ENCODE measurements around the gene IGSF8.
"Not testable (repeated sequence)": the region's sequence is repeated elsewhere in the genome, so short reads cannot be mapped to it uniquely, and the experiment has no call there.

IGSF8 gene

DNA sequence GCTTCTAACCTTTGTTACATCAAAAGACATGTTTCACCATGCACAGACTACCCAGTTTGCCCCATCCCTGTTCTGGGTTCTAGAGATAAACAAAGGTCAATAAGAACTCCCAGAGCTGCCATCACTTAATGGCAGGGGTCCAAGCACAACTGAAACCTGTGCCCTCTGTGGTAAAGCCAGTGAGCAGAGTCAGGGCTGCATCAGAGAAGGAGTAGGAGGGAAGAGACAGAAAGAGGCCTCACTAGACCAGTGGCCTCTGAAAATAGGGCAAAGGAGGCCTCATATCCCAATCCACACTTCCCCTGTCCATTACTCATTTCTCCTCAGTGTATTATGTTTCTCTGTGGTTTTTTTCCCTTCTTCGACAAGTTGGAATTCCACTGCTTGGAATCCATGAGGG, 27.3 kb upstream of the IGSF8 start:
- DNase-seq: no peak

DNA sequence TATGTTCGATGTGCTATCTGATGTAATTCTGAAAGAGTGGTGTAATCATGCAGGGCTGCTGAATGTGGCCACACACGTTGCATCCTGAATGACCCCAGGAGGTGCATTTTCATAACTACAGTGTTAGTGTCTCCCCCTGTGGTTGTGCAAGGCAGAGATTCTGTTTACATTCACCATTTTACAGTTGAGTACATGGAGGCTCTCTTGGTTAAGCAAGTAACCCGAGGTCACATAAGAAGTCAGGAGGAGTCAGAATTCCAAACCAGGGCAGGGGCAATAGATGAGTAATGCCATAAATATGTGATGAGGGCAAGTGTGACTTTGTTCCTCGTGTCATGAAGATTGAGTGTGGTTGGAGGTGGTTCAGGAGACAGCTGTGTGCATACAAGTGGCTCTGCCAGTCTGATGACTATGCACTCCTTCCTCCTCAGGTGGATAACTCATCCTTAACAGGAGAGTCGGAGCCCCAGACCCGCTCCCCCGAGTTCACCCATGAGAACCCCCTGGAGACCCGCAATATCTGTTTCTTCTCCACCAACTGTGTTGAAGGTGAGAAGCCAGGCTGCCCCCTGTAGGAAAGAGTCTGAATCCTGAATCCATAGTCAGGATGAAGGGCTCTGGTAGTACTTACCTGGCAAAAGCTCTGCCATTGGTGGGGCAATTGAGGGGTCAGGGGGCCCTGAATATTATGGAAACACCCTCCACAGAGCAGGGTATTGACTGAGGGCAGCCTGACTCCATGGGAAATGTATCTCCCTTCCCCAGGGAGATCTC, 26.5 kb upstream of the IGSF8 start:
- DNase-seq: no peak

DNA sequence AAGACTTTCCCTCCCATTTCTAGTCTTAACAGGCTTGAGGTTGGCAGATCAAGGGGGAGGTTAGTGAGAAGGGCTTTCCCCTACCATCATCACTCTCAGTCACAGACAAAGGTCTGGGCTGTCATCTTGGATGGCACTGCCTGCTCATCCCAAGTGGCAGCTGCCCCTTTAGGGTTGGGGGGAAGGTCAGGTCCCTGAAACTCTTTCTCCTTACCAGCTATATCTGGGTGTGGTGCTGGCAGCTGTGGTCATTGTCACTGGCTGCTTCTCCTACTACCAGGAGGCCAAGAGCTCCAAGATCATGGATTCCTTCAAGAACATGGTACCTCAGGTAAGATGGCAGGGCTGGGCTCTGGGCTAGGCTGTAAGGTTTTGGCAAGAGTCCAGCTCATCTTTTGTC, 25.3 kb upstream of the IGSF8 start:
- DNase-seq: no peak

DNA sequence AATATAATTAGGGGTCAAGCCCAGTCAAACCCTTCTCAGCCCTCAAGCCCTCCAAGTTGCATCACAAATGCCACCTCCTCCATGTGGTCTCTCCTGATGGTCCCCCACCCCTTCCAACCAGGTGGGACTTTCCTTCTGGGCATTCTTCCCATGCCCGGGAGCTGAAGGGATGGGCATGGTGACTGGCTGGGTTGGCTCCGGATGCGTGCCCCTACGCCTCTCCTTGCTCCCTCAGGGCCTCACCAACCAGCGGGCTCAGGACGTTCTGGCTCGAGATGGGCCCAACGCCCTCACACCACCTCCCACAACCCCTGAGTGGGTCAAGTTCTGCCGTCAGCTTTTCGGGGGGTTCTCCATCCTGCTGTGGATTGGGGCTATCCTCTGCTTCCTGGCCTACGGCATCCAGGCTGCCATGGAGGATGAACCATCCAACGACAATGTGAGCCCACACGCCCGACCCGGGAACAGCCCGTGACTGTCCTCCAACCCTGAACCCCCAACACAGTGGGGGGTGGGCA, 24.6 kb upstream of the IGSF8 start:
- DNase-seq: no peak

DNA sequence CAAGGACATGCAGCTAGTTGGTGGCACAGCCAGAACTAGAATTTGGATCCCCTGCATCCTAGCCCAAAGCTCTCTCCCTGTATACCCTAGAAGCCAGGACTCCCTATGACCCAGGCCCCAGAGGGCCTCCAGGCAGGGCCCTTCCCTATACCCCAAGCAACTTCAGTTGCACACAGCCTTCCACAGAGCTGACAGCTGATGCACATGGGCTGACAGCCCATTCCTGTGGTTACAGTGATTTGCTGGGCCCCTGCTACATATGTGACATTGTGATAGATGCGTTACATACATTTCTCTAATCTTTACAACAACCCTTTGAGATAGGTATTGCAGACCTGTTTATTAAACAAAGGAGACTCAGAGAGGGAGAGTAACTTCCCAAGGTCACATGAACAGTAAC, 23.0 kb upstream of the IGSF8 start:
- no peak for DNase-seq

DNA sequence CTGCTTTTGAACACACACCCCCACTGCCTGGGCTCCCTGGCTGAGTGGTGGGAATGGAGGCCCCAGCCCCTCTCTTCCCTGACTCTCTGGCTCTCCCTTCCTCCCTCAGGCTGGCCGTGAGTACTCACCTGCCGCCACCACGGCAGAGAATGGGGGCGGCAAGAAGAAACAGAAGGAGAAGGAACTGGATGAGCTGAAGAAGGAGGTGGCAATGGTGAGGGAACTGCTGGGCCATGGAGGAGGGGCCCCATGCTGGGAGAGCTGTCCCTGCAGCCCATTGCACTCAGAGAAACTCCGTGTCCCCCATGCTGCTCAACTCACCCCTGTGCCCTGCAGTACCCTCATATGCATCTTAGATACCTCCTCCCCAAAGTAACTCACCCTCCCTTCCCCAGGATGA, 22.4 kb upstream of the IGSF8 start:
- no peak for DNase-seq

DNA sequence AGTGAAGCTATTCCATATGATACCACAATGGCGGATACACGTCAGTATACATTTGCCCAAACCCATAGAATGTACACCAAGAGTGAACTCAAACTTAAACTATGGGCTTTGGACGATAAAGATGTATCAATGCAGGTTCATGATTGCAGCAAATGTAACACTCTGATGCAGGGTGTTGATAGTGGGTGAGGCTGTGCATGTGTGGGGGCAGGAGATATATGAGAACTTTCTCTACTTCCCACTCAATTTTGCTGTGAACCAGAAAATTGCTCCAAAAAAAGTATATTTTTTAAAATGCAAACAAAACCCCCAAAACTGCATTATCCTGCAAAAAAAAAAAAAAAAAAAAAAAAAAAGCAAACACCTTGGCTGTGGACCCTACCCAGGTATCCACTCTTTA, 20.5 kb upstream of the IGSF8 start:
- DNase-seq: no peak

DNA sequence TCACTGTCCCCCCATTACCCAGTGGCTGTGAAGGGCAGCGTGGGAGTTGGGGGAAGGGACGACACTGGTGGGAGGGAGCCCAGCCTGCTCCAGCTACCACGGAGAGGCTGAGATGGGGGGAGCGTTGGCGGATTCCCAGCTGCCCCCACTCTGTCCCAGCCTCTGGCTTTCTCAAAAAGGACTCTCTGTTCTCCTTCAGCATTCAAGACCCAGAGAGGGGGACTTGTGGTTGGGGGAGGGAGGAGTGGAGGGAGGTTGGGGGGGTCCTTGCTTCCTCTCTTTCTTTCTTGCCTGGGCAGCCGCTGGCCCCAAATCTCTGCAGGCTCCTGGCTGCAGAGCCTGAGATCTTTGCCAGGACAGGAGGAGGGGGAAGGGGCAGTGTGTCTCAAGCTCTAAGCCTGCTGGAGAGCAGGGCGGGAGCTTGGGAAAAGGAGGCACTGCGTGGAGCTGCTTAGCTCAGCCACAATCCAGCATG, 19.3 kb upstream of the IGSF8 start:
- DNase-seq: no peak

DNA sequence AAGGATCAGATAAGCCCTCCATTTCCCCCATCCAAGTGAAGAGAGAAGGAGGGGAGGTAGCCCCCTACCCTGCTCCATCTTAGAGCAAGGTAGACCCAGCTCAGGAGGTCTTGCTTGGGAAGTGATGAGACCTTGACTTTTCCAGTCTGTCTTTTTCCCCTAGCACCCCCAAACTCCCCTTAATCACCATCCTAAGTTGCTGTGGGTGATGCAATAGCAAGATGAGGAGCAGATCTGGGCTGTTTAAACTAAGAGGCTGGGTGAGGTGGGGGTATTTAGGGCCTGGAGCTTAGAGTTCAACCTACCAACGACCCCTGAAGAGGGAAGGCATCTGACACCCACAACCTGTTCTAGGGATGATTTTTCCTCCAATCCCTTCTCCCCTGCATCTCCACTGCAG, 18.9 kb upstream of the IGSF8 start:
- no peak for DNase-seq

DNA sequence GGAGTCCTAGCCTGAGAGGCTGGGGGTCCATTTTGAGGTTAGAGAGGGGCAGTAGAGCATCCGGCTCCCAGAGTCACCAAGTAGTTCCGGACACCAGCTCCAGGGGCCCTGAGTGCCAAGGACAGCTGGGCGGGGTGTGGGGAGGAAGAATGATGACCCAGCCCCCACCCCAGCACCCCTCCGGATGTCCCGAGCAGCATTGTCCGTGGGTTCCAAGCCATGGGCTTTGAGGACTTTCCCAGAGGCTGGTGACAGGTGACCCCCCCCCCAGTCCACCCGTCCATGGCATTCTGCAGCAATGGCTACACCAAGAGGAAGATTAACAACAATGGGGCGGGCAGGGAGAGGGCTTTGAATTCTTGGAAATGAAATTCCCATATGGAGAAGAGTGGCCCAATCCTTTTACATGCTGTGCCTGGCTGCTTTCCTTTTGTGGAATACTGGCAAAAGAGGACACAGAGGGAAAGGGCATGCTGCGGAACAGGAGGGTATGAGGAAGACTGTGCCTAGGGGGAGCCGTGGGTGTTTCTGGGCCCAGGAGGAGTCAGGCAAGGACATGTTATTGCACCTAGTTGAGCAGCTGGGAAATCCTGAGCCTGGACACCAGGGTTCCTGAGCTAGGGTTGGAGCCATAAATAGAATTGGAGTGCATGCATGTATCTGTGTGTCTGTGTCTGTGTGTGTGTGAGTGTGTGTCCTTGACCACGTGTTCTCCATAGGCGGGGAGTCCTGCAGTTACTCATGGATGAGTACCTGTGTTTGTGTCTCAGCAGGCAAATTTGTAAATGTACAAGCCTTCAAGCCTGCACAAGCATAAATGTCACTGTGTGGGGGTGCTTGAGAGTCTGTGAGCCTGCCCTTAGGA, 18.1 kb upstream of the IGSF8 start:
- DNase-seq: no peak

DNA sequence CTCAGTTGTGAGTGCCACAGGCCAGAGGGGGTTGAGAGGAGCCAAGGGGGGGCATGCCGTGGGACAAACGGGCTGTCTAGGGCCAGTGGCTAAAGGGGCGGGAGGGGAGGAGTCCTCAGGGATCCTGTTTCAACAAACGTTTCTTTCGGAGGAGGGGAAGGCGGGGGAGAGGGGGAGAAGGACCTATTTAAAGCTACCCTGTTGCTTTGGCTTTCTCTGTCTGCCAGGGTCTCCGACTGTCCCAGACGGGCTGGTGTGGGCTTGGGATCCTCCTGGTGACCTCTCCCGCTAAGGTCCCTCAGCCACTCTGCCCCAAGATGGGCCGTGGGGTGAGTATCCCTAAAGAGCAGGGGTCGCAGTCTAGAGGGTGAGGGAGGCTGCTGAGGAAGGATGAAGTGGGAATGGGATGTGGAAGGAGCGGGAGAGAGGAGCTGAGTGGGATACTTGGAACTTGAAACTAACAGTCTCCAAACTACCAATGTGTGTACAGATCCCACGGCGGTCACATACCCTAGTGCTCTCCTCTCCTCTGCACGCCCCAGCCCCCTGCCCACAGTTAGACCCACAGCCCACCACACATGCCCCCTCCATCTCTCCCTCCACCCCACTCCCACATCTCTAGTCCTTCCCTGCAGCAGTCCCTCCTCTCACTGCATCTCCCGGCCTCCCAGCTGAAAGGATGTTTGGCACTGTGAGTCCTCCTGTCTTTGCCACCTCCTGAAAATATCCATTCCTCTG, 17.3 kb upstream of the IGSF8 start, which contains the start of gene ATP1A2:
TSS of gene ATP1A2 (plus strand) at position 215 of the 738 bp plus-strand sequence. CDS start at position 318, 103 bp downstream.
- DNase-seq: no peak

DNA sequence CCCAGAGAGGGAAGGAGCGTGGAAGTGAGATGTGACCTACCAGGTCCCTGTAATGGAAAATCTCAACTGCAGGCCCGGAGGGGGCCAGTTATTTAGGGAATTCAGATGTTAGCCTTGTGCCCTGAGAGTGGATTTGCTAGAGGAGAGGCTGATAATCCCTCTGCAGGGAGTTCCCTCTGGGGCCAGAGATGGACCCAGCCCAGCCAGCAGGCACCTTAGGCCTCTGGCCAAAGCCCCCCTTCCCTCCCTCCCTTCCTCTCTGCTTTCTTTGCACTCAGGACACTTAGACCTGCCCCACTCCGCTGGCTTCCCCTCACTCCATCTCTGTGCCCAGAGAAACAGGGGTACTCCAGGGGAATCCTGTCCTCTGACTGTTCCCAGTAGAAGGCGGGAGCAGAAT, 15.7 kb upstream of the IGSF8 start:
- no peak for DNase-seq

DNA sequence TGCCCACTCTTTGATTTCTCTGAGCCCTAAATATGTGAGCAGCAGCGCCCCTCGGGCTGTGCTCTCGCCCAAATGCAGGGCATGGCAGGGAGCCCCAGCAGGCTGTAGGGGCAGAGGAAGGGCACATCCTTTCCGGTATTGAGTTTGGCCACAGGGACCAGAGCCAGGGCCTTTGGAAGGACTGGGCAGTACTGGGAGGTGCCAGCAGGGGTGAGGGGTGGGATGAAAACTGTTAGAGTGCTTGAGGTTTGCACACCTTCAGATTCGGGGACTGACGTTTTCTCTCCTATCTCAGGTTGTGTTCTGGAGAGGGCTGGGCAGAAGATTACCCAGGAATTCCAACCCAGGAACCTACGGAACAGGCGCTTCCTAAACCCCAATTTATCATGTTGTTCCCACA, 15.0 kb upstream of the IGSF8 start:
- no peak for DNase-seq

DNA sequence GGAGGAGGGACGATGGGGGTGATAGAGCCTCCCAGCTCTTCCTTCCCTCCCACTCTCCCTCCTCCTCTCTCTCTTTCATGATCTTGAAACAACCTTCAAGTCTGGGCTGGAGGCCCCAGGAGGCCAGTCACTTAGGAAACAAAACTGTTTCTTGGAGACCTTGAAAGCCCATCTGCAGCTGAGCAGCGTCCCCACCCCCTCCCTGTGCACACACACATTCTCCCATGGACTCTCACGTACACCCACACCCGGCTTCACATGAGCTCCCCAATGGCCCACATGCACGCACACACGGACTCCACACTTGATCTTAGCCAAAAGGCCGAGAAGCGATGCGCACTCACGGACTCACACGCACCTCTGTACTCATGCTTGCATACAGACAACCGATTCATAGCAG, 13.9 kb upstream of the IGSF8 start:
- no peak for DNase-seq

DNA sequence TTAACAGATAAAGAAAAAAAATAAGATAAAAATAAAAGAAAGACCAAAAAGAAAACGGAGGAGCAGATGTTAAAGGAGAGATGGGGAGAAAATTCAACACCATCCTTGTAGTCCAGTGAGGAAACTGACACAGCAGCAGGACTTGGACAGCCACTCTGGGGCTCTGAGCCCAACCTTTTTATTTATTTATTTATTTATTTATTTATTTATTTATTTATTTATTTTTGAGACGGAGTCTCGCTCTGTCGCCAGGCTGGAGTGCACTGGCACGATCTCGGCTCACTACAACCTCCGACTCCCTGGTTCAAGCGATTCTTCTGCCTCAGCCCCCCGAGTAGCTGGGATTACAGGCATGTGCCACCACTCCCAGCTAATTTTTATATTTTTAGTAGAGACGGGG, 13.0 kb upstream of the IGSF8 start:
- not testable (repeated sequence) for DNase-seq

DNA sequence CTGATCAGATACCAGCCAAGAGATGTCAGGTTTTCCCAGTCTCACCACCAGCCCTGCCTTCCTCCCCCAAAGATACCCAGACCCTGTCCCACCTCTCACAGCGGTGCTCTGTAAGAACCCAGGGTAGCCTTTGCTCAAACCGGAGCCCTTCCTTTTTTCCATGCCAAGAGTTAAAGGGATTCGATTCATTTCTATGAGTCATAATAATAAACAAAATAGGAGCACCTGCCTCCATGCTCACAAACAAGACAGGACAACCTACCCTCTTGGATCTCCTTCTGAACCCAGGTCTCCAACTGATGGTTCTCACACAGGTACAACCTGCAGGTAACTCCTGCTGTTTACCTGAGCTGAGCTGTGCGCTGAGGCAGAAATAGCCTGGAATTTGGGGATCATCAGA, 11.3 kb upstream of the IGSF8 start:
- DNase-seq: no peak

DNA sequence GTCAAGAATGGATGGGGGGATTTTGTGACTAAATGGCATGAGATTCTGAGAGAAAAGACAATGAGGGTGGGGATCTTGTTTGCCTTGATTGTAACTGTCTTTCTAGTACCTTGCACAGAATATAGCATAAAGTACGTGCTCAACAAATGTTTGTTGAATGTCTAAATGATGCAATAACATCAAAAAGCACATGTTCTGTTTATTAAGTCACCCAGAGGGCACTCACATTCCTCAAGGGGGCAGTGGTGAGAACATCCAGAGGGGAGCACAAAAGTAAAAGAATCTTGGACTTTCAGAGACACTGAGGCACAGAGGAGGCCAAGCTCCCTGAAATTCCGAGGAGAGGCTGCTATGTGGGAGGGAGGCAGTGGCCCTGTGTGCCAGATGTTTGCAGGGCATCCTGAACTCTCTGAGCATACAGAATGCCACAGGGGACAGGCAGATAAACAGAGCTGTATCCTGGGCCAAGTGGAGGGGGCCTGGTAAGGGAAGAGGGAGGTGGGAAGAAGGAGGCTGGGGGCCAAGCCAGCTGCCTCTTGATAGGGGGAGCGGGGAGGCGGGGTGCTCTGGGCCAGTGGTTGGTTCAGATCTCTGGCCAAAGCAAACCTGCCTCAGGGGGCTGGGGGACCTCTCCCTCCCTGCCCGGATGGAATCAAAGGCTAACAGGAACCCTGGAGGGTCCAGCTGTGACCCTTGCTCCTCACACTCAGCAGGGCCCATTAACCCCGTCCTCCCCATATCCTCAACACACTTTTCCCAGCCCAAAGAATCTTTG, 10.7 kb upstream of the IGSF8 start:
- peak; percentile 36 for DNase-seq

DNA sequence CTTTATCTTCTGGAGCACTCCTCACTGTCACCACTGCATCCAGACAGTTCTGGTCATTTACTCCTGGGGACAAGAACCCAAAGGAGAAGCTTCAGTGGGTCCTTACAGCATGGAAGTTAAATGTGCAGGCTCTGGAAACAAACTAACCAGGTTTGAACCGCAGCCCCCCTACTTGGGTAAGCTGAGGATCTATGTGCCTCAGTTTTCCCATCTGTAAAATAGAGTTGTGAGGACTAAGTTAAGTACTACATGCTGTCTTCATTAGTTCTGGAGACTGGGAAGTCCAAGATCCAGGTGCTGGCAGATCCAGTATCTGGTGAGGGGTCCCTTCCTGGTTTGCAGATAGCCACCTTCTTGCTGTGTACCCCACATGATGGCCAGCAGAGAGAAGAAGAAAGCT, 9.1 kb upstream of the IGSF8 start:
- no peak for DNase-seq

DNA sequence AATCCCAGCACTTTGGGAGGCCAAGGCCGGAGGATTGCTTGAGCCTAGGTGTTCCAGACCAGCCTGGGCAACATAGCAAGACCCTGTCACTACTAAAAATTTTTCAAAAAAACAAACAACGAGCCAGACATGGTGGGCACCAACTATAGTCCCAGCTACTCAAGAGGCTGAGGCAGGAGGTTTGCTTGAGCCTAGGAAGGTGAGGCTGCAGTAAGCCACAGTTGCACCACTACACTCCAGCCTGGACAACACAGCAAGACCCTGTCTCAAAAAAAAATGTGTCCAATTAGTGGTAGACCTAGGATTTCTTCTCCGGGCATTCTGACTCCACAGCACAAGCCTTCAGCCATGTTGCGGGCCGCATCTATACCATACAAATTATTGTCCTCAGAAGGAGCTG, 6.7 kb upstream of the IGSF8 start:
- DNase-seq: no peak

DNA sequence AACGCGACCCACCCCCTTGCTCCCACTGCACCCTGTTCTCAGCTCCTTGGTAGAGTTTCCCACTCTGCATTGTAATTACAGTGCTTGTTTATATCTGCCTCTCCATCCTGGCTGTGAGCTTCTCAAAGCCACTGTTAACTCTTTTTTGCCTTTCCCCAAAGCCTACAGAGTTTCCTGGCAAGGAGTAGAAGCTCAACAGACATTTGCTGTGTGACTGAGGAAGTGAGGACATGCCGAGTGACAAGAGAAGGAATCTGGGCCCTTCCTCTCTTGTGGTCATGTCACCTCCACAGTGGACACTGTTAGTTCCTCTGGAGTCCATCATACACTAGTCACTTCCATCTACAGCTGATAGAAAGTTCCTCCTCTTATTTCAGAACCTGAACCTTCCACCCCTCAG, 6.1 kb upstream of the IGSF8 start:
- DNase-seq: no peak

DNA sequence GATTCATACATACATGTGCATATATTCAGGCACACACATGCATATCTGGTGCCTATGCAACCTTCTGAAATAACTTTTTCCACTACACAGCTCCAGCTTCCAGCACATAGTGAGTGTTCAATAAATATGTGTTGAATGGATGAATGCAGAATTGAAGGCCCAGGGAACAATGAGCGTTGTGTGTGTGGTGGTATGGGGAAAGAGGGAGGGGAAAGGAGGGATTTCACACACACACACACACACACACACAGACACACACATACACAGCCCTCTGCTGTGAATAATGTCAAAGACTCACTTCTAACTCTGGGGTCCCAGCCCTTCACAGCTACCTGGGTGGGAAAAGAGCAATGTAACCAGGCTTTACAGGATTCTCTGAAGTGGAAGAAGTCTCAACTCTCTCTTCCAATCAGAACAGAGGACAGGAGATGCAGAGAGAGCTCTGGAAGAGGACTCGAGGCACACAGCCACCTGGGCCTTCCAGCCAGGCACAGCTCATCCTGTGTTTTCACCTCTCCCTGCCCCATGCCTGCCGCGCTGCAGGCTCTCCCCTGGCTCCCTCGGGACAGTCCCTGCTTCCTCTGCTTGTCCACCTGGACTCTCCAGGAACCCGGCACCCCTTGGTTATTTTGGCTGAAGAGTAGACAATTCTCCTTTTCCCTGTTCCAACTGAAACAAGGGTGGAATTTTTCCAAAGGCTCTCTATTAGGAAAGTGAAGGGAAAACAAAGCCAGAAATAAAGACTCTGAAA, 5.4 kb upstream of the IGSF8 start:
- no peak for DNase-seq
